Body of pancreas (tissue), 4 donors: Measurements from ENCODE around the gene ZNF346. TPM values are rescaled to one million over a fixed set of nuclear protein-coding genes. Genes with fewer than 3 reads are reported as not detected.

Experiments
- ATAC-seq: fragments of 150-250 bp; one replicate; pipeline ENCODE4 v1.9.1; 2016
- DNase-seq, 4 donors: peaks; one replicate each; pipeline ENCODE4 v3.0.0-alpha.2; 2019
- H3K27ac ChIP-seq, 4 donors: fragments of 200-600 bp; sonication (generic); 1 replicate in 3 of 4; 2 replicates in 1 of 4; pipeline versions ENCODE4 v1.5.1 to v1.6.1; 2016 to 2019; ENCODE audit warnings: mild to moderate bottlenecking in 1 of 4, mixed read lengths in 1 of 4, moderate library complexity in 1 of 4
- H3K27me3 ChIP-seq, 2 donors: fragments of 200-600 bp; sonication (generic); one replicate each; pipeline ENCODE4 v1.6.0; 2016; ENCODE audit warnings: mild to moderate bottlenecking in 1 of 2
- H3K36me3 ChIP-seq, 2 donors: fragments of 200-600 bp; sonication (generic); replicated peaks in 1 of 2; 2 replicates each; pipeline ENCODE4 v1.5.1; 2016; ENCODE audit warnings: low read depth in 2 of 2; ENCODE audit not compliant: insufficient read depth in 1 of 2
- H3K4me1 ChIP-seq: fragments of 200-600 bp; sonication (generic); one replicate; pipeline ENCODE4 v1.6.0; 2016
- H3K4me3 ChIP-seq, 2 donors: fragments of 200-600 bp; sonication (generic); 1 replicate in 1 of 2; 2 replicates in 1 of 2; pipeline ENCODE4 v1.5.1; 2016 to 2019
- H3K9me3 ChIP-seq, 3 donors: fragments of 200-600 bp; sonication (generic); 1 replicate in 2 of 3; 2 replicates in 1 of 3; pipeline ENCODE4 v1.5.1; 2016
- CTCF ChIP-seq, 7 experiments: fragments of 450-650 bp in 4 of 7; fragments of 200-600 bp in 3 of 7; sonication (generic) in 3 of 7; IDR thresholded peaks; one replicate each; pipeline ENCODE4 v1.5.1; 2016 to 2019; ENCODE audit warnings: antibody characterized with exemption in 7 of 7
- POLR2A ChIP-seq, 3 donors: fragments of 450-650 bp; IDR thresholded peaks; one replicate each; pipeline ENCODE4 v1.6.1; 2016; ENCODE audit warnings: antibody characterized with exemption in 3 of 3, mild to moderate bottlenecking in 2 of 3
- WGBS, 2 donors: methylation state at CpG; one replicate each; pipeline ENCODE4 v1.1.5; 2017; 5-methylcytosine and 5-hydroxymethylcytosine counted together
- intact Hi-C: fragments of 100-400 bp; cut with DNase I; formaldehyde crosslinking; loops from one replicate; pipeline ENCODE4 v1.15.1; 2023
- total RNA-seq, 2 donors: library from RNA; depleted of rRNA; stranded (reverse); fragments of >200 nt; gene quantifications; one replicate each; pipeline ENCODE4 v1.1.0, GENCODE V29; 2016

The ZNF346 gene
- total RNA-seq, 2 donors from 2014 or later, result 13.5 to 14.5 TPM

GRCh38 chr5:177086654-177087397, 64.3 kb downstream of the ZNF346 start, which contains the start of gene FGFR4:
Gene FGFR4, plus strand, starts transcription at chr5:177086915. Its CDS starts 2,688 bp downstream, at chr5:177089603.
- TF ChIP-seq POLR2A (IDR thresholded peaks at IDR 0.05), result peak; percentile 60 to 85 (median 74)
- peak; percentile 70 to 90 (median 86) for TF ChIP-seq CTCF (IDR thresholded peaks at IDR 0.05)
- DNase-seq, result peak; percentile 84 to 93 (median 89)
- 0 to 2% methylated on average over 4 to 51 of the region's 68 CpGs for WGBS, 2 donors
- ATAC-seq, result peak; percentile 87
- H3K4me1 ChIP-seq, result peaks cover 50% of the 10 kb centered on the region
- H3K9me3 ChIP-seq, result no peaks in the 10 kb centered on the region
- no peak within 1 kb of the TSS for H3K4me3 ChIP-seq
- no peaks in the 10 kb centered on the region for H3K36me3 ChIP-seq
- H3K27me3 ChIP-seq, result no peaks in the 10 kb centered on the region
- intact Hi-C loops, result no loop called here
- H3K27ac ChIP-seq, result peak within 1 kb of the TSS; percentile 68 to 89 (median 80)

GRCh38 chr5:177087398-177088005, 65.0 kb downstream of the ZNF346 start:
- intact Hi-C loops, result no loop called here
- no peaks in the 10 kb centered on the region for H3K27me3 ChIP-seq
- no peaks in the 10 kb centered on the region for H3K9me3 ChIP-seq
- no peak for TF ChIP-seq POLR2A (IDR thresholded peaks at IDR 0.05)
- no peak for TF ChIP-seq CTCF (IDR thresholded peaks at IDR 0.05)
- H3K4me3 ChIP-seq, result no peak overlapping the region
- WGBS, 2 donors, result 24 to 25% methylated on average over 17 to 23 of the region's 23 CpGs
- H3K36me3 ChIP-seq, result no peaks in the 10 kb centered on the region
- ATAC-seq (peak; percentile 3), DNase-seq (no peak)
- peaks cover 50% of the 10 kb centered on the region for H3K4me1 ChIP-seq
- peak overlapping the region; percentile 68 to 89 (median 80) for H3K27ac ChIP-seq

- WGBS, 2 donors, result 21 to 45% methylated on average over 5 of the region's 5 CpGs
- TF ChIP-seq CTCF (IDR thresholded peaks at IDR 0.05) (no peak), POLR2A (IDR thresholded peaks at IDR 0.05) (no peak)
- Histone ChIP-seq H3K4me1 (peaks cover 56% of the 10 kb centered on the region), H3K4me3 (no peak overlapping the region), H3K36me3 (no peaks in the 10 kb centered on the region), H3K27ac (peak overlapping the region in 3 of 4 donors; percentile 67 to 89 (median 75)), H3K9me3 (no peaks in the 10 kb centered on the region), H3K27me3 (no peaks in the 10 kb centered on the region)
- DNase-seq, result no peak
- no peak for ATAC-seq
- intact Hi-C loops, result no loop called here
Measured at GRCh38 chr5:177089127-177089526, 66.6 kb downstream of the ZNF346 start.

- H3K4me1 ChIP-seq, result peaks cover 64% of the 10 kb centered on the region
Measured at GRCh38 chr5:177089825-177090641, 67.5 kb downstream of the ZNF346 start.

More at GRCh38 chr5:177089825-177090641, 67.5 kb downstream of the ZNF346 start:
- no peaks in the 10 kb centered on the region for H3K36me3 ChIP-seq
- no peak for DNase-seq
- TF ChIP-seq POLR2A (IDR thresholded peaks at IDR 0.05) (no peak), CTCF (IDR thresholded peaks at IDR 0.05) (no peak)
- WGBS, 2 donors, result 46 to 59% methylated on average over 9 to 20 of the region's 21 CpGs
- H3K4me3 ChIP-seq, result no peak overlapping the region
- H3K27me3 ChIP-seq, result no peaks in the 10 kb centered on the region
- no peak for ATAC-seq
- intact Hi-C loops, result loop anchor here (10.0 kb wide), 1 partner anchor 435 kb away; no protein-coding TSS in a partner anchor
- peak overlapping the region in 3 of 4 donors; percentile 67 to 89 (median 75) for H3K27ac ChIP-seq
- H3K9me3 ChIP-seq, result no peaks in the 10 kb centered on the region
